Measurements from ENCODE around the gene SFTPB.
"Not testable (repeated sequence)": the region's sequence is repeated elsewhere in the genome, so short reads cannot be mapped to it uniquely, and the experiment has no call there.

The SFTPB gene

GRCh38 chr2:85652056-85652455 lies 15.9 kb downstream of the SFTPB start:
- DNase-seq = no peak

GRCh38 chr2:85651097-85651496 lies 16.9 kb downstream of the SFTPB start:
- no peak for DNase-seq

GRCh38 chr2:85650456-85650855 lies 17.5 kb downstream of the SFTPB start:
- DNase-seq = no peak

- DNase-seq = no peak
Measured at GRCh38 chr2:85649201-85650190, 18.5 kb downstream of the SFTPB start.

- DNase-seq = no peak
Measured at GRCh38 chr2:85648619-85649018, 19.4 kb downstream of the SFTPB start.

GRCh38 chr2:85647823-85648526 lies 20.0 kb downstream of the SFTPB start:
- no peak for DNase-seq

- DNase-seq = no peak
Measured at GRCh38 chr2:85646166-85646565, 21.8 kb downstream of the SFTPB start.

- DNase-seq = no peak
Measured at GRCh38 chr2:85644909-85645308, 23.1 kb downstream of the SFTPB start.

GRCh38 chr2:85642725-85643124 lies 25.3 kb downstream of the SFTPB start:
- no peak for DNase-seq

- DNase-seq = no peak
Measured at GRCh38 chr2:85635636-85636035, 32.4 kb downstream of the SFTPB start.

- no peak for DNase-seq
Measured at GRCh38 chr2:85635011-85635410, 33.0 kb downstream of the SFTPB start.

- no peak for DNase-seq
Measured at GRCh38 chr2:85631316-85631715, 36.7 kb downstream of the SFTPB start.

GRCh38 chr2:85628658-85629057 lies 39.3 kb downstream of the SFTPB start:
- DNase-seq = no peak

GRCh38 chr2:85623991-85624390 lies 44.0 kb downstream of the SFTPB start:
- DNase-seq = no peak

- DNase-seq = no peak
Measured at GRCh38 chr2:85621338-85621737, 46.7 kb downstream of the SFTPB start.

- no peak for DNase-seq
Measured at GRCh38 chr2:85619617-85620016, 48.4 kb downstream of the SFTPB start.

- DNase-seq = not testable (repeated sequence)
Measured at GRCh38 chr2:85617723-85618122, 50.3 kb downstream of the SFTPB start.

- no peak for DNase-seq
Measured at GRCh38 chr2:85615413-85615728, 52.6 kb downstream of the SFTPB start.

- not testable (repeated sequence) for DNase-seq
Measured at GRCh38 chr2:85614757-85615156, 53.2 kb downstream of the SFTPB start.

GRCh38 chr2:85613717-85614515 lies 54.1 kb downstream of the SFTPB start:
- no peak for DNase-seq

- DNase-seq = peak; percentile 77
Measured at GRCh38 chr2:85611705-85612587, 56.1 kb downstream of the SFTPB start, which contains the start of gene C2orf68. TSS of gene C2orf68 (minus strand) at chr2:85612066. CDS start at chr2:85611984, 82 bp downstream.

- DNase-seq = no peak
Measured at GRCh38 chr2:85611217-85611704, 56.7 kb downstream of the SFTPB start.
